ENCODE measurements around the gene ALPP. TPM values are rescaled to one million over a fixed set of nuclear protein-coding genes. Genes with fewer than 3 reads are reported as not detected.

The ALPP gene
- total and polyA plus RNA-seq, 2 of the 13 experiments (the other 11 are each of a cell fraction or from before 2014, with no cell fraction given) = not detected

DNA sequence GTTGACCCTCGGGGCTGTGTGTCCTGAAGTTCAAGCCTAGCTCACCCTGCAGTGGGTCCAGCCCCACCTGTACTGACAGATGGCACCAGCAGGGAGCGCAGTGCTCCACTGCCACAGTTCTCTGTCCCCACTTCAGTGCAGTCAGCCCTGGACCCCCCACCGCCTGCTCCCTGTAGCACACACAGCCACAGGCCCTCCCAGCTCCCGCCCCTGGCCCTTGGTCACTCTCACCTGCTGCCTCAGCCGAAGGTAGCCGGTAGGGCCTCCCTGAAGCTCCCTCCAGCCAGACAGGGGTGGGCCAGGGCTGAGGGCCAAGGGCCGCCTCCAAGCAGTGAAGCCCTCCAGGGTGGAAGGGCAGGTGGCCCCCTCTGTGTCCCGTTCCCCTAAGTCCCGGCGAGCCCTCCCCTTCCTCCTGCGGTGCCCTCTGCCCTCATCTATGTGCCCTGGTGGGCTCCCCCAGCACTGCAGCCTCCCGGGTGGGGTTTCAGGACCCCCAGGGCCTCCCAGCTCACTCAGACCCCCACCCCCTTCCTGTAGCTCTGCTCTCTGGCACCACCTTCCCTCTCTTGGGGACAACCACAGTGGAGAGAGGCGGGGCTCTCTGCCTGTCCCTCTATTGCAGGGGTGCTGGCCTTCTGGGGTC is 10.8 kb upstream of the ALPP start (continued):
- TF ChIP-seq ZSCAN25 (CRISPR knock-in tag; IDR thresholded peaks at IDR 0.05) (peak; percentile 66; the same call in 1 of the 2 replicates), ZNF780A (CRISPR knock-in tag; IDR thresholded peaks at IDR 0.05) (no peak), NFE2 (CRISPR knock-in tag; IDR thresholded peaks at IDR 0.05) (no peak), STAG1 (CRISPR knock-in tag; IDR thresholded peaks at IDR 0.05) (peak; percentile 36), KDM5B (CRISPR knock-in tag; IDR thresholded peaks at IDR 0.05; ENCODE audit: borderline replicate concordance) (0 out of 2 replicates have a peak, but pooled peaks have one; percentile 23), RFX5 (IDR thresholded peaks at IDR 0.05; ENCODE audit: low read depth, low read length) (no peak), ZNF761 (CRISPR knock-in tag; conservative IDR thresholded peaks at IDR 0.05) (no peak), FOXM1 (CRISPR knock-in tag; IDR thresholded peaks at IDR 0.05) (no peak), TBL1XR1 (IDR thresholded peaks at IDR 0.05; ENCODE audit: borderline replicate concordance, low read length, partially characterized antibody) (no peak), DMAP1 (CRISPR knock-in tag; IDR thresholded peaks at IDR 0.05) (no peak), SALL1 (CRISPR knock-in tag; IDR thresholded peaks at IDR 0.05) (peak; percentile 6; the same call in 1 of the 2 replicates), ZNF672 (CRISPR knock-in tag; IDR thresholded peaks at IDR 0.05) (0 out of 2 replicates have a peak, but pooled peaks have one; percentile 45), ZKSCAN5 (CRISPR knock-in tag; IDR thresholded peaks at IDR 0.05) (no peak), ZNF460 (CRISPR knock-in tag; IDR thresholded peaks at IDR 0.05; ENCODE audit: borderline replicate concordance) (no peak)
- TF ChIP-seq, protein P1, sequence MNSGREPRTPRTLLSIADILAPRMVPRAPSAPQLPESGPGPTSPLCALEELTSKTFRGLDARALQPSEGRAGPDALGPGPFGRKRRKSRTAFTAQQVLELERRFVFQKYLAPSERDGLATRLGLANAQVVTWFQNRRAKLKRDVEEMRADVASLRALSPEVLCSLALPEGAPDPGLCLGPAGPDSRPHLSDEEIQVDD (CRISPR knock-in tag; IDR thresholded peaks at IDR 0.05; ENCODE audit: borderline replicate concordance) = no peak
- TF ChIP-seq, protein P2, sequence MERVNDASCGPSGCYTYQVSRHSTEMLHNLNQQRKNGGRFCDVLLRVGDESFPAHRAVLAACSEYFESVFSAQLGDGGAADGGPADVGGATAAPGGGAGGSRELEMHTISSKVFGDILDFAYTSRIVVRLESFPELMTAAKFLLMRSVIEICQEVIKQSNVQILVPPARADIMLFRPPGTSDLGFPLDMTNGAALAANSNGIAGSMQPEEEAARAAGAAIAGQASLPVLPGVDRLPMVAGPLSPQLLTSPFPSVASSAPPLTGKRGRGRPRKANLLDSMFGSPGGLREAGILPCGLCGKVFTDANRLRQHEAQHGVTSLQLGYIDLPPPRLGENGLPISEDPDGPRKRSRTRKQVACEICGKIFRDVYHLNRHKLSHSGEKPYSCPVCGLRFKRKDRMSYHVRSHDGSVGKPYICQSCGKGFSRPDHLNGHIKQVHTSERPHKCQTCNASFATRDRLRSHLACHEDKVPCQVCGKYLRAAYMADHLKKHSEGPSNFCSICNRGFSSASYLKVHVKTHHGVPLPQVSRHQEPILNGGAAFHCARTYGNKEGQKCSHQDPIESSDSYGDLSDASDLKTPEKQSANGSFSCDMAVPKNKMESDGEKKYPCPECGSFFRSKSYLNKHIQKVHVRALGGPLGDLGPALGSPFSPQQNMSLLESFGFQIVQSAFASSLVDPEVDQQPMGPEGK (CRISPR knock-in tag; IDR thresholded peaks at IDR 0.05) = 0 out of 2 replicates have a peak, but pooled peaks have one; percentile 32
- TF ChIP-seq, protein P3, sequence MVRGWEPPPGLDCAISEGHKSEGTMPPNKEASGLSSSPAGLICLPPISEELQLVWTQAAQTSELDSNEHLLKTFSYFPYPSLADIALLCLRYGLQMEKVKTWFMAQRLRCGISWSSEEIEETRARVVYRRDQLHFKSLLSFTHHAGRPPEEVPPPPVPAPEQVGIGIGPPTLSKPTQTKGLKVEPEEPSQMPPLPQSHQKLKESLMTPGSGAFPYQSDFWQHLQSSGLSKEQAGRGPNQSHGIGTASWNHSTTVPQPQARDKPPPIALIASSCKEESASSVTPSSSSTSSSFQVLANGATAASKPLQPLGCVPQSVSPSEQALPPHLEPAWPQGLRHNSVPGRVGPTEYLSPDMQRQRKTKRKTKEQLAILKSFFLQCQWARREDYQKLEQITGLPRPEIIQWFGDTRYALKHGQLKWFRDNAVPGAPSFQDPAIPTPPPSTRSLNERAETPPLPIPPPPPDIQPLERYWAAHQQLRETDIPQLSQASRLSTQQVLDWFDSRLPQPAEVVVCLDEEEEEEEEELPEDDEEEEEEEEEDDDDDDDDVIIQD (CRISPR knock-in tag; IDR thresholded peaks at IDR 0.05; ENCODE audit: low read depth) = no peak
- TF ChIP-seq, protein P4, sequence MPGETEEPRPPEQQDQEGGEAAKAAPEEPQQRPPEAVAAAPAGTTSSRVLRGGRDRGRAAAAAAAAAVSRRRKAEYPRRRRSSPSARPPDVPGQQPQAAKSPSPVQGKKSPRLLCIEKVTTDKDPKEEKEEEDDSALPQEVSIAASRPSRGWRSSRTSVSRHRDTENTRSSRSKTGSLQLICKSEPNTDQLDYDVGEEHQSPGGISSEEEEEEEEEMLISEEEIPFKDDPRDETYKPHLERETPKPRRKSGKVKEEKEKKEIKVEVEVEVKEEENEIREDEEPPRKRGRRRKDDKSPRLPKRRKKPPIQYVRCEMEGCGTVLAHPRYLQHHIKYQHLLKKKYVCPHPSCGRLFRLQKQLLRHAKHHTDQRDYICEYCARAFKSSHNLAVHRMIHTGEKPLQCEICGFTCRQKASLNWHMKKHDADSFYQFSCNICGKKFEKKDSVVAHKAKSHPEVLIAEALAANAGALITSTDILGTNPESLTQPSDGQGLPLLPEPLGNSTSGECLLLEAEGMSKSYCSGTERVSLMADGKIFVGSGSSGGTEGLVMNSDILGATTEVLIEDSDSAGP (CRISPR knock-in tag; IDR thresholded peaks at IDR 0.05; ENCODE audit: borderline replicate concordance) = peak; percentile 33; the same call in 1 of the 2 replicates
- TF ChIP-seq, protein P5, sequence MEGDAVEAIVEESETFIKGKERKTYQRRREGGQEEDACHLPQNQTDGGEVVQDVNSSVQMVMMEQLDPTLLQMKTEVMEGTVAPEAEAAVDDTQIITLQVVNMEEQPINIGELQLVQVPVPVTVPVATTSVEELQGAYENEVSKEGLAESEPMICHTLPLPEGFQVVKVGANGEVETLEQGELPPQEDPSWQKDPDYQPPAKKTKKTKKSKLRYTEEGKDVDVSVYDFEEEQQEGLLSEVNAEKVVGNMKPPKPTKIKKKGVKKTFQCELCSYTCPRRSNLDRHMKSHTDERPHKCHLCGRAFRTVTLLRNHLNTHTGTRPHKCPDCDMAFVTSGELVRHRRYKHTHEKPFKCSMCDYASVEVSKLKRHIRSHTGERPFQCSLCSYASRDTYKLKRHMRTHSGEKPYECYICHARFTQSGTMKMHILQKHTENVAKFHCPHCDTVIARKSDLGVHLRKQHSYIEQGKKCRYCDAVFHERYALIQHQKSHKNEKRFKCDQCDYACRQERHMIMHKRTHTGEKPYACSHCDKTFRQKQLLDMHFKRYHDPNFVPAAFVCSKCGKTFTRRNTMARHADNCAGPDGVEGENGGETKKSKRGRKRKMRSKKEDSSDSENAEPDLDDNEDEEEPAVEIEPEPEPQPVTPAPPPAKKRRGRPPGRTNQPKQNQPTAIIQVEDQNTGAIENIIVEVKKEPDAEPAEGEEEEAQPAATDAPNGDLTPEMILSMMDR (CRISPR knock-in tag; IDR thresholded peaks at IDR 0.05) = peak; percentile 72
- TF ChIP-seq, protein P6, sequence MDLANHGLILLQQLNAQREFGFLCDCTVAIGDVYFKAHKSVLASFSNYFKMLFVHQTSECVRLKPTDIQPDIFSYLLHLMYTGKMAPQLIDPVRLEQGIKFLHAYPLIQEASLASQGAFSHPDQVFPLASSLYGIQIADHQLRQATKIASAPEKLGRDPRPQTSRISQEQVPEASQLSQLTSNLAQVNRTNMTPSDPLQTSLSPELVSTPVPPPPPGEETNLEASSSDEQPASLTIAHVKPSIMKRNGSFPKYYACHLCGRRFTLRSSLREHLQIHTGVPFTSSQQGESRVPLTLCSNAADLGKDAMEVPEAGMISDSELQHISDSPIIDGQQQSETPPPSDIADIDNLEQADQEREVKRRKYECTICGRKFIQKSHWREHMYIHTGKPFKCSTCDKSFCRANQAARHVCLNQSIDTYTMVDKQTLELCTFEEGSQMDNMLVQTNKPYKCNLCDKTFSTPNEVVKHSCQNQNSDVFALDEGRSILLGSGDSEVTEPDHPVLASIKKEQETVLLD (CRISPR knock-in tag; IDR thresholded peaks at IDR 0.05; ENCODE audit: low read depth) = no peak
